ENCODE results near the gene GALNT13.

GALNT13 gene

GRCh38 chr2:153871231-153872221, at the start of gene GALNT13:
GALNT13 (plus strand) TSS chr2:153871922.
- no peak for DNase-seq (ENCODE audit: low spot score)

- peak; percentile 15 for DNase-seq (ENCODE audit: low spot score)
Measured at GRCh38 chr2:153823880-153824279, 47.8 kb upstream of the GALNT13 start.

GRCh38 chr2:153828335-153828734, 43.4 kb upstream of the GALNT13 start:
- no peak for DNase-seq (ENCODE audit: low spot score)

DNA sequence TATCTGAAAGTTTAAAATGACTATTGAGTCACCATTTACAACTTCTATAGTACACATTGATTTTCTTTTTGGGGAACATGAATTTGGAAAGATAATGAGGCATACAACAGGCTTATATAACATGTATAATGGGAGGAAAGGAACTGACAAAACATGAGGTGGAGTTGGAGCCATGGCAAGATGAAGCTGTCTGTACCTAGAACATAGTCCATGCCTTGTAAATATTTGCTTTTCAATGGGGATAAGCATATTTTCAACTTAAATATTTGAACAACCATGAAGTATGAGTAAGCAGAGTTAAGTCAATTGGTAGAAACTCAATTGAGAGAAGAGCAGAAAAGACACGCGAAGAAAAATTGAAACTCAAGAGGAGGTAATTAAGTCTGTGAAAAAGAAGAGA, 37.1 kb upstream of the GALNT13 start:
- no peak for DNase-seq (ENCODE audit: low spot score)

GRCh38 chr2:153858250-153858649, 13.5 kb upstream of the GALNT13 start:
- DNase-seq (ENCODE audit: low spot score) = no peak

GRCh38 chr2:153864022-153864421, 7.7 kb upstream of the GALNT13 start:
- DNase-seq (ENCODE audit: low spot score) = peak; percentile 1

DNA sequence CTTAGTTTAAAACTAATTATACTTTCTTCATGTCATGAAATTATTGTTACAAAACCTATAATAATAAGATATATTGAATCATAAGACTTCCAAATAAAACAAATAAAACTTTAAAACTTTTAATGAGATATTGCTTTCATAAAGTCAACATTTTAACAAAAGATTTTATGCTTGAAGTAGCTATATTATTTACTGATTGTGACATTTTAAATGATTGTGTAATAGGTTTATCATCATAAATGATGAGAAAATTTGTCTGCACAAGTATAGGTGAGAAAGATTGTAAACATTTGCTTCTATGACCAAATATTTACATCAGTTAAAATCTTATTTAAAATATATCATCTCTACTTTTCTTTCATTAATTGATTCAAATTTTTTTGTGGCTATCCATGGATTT, 5.1 kb upstream of the GALNT13 start:
- DNase-seq (ENCODE audit: low spot score) = no peak

- DNase-seq (ENCODE audit: low spot score) = no peak
Measured at GRCh38 chr2:153870308-153870707, 1.4 kb upstream of the GALNT13 start.

DNA sequence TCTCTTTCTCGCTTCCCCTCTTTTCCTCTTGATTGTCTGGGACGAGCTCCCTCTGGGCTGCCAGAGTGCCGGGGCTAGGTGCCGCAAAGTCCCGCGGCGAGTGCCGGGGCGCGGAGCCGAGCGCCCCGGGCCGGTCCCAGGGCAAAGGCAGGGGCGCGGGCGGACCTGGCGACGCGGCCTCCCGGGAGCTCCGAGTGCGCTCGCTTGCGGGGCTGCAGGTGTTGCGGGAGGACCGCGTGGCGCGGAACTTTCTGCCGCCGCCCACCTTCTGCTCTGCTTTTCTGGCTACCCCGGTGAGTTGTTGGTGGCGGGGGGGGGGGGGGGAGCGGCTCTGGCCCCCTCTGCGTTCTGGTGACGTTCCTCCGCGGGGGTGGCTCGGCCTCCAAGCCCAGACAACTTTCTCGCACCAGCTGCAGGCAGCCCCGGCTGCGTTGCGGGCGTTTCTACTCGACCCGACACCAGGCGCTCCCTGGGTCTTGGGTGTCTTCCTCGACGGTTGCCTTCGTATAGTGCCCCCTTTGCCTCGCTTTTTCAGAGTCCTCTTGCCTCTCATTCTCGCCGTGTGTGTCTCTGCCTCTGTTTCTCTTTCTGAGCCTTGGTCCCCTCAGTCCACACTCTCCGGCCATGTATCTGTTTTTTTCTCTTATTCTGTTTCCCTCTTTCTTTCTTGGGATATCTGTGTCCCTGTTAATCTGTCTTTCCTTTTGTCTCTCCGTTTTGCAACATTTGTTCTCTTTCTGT, 759 bp downstream of the GALNT13 start:
- no peak for DNase-seq (ENCODE audit: low spot score)

GRCh38 chr2:153873052-153874048, 1.6 kb downstream of the GALNT13 start:
- no peak for DNase-seq (ENCODE audit: low spot score)

DNA sequence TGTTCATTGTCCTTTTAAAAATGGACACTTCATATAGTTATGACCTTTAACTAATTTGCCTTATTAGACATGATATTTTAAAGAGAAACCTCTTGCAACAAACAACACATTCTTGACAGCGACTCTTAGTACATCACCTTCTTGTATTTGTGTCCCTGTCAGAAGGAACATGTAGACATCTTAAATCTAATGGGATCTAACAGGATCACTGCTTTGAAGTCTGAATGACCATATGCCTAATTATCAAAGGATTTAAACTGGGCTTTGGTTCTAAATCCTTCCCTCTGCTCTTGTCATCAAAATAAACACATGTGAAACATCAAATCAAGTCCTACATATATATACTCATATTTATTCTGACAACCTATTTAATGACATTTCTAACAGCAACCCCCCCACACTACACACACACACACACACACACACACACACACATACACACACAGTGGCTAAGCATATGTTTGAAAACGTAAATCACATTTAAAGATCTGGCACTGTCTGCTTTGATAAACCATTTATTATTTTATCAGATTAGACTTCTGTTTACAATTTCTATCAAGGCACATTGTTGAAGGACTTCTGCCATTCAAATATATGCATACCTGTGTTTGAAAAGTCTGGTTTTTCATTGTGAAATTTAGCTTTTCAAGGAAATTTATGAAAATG, 4.2 kb downstream of the GALNT13 start:
- DNase-seq (ENCODE audit: low spot score) = no peak

GRCh38 chr2:153880926-153881325, 9.2 kb downstream of the GALNT13 start:
- no peak for DNase-seq (ENCODE audit: low spot score)

- DNase-seq (ENCODE audit: low spot score) = no peak
Measured at GRCh38 chr2:153886833-153887232, 15.1 kb downstream of the GALNT13 start.

- no peak for DNase-seq (ENCODE audit: low spot score)
Measured at GRCh38 chr2:153890576-153890975, 18.9 kb downstream of the GALNT13 start.

GRCh38 chr2:153891051-153891450, 19.3 kb downstream of the GALNT13 start:
- DNase-seq (ENCODE audit: low spot score) = no peak

GRCh38 chr2:153912798-153913396, 41.2 kb downstream of the GALNT13 start:
- DNase-seq (ENCODE audit: low spot score) = no peak

DNA sequence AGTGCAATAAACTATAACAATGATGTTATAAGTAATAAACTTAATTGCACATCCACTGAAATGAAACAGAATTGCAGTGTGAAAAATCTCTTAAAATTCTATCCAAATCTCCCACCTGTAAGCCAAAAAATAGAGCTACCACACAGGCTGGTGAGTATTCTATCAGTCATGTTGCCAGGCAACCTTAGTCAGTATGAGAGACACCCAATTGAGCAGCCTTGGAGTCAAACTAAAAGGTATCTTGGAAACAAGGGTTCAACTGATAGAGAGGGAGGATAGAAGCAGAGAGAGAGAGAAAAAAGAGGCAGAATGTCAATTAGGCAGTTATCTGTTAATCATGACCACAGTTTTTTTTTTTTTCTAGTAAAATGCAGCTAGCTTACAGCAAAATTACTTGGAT, 45.8 kb downstream of the GALNT13 start:
- no peak for DNase-seq (ENCODE audit: low spot score)

DNA sequence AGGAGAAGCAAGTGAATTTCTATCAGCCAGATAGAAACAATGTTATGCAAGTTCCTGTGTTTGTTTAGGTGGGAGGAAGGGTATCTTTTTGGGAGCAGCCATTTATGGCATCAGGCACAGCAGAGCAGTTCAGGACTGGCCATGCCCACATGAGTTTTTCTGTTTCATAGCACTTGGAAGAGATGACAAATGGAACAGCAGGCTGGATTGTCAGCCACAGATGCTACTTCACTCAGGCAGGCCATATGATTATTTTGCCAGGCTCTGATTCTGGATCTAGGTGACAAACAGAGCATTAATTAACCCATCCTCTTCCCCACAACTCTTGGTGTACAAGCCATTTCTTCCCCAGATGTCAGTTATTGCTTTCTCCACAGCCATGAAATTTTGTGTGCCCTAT, 63.8 kb downstream of the GALNT13 start:
- no peak for DNase-seq (ENCODE audit: low spot score)

DNA sequence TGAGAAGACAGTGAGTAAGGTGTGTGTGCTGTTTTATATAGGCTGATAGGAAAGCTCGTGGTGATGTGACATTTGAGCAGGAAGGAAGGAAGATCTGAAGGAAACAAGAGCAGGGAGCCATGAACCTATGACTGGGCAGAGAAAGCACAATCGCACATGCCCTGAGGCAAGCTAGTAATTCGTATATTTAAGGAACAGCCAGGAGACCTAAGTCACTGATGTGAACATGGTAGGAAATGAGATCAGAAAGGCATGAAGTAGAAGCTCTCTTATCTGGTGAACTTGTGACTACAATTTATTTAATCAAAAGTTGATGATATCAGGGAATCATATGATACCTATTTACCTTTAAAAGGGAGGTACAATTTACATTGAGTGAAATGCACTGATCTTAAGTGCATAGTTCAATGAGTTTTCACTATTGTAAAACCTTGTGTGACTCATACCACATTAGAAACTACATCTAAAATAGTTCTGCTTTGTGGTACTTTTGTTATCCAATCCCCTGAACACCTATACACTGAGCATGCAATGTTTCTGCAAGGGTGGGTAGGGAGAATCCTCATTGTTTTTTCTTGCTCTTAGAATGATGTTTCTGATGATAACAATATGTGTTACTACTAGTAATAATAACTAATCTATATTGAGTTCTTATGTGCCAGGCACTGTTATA, 67.5 kb downstream of the GALNT13 start:
- no peak for DNase-seq (ENCODE audit: low spot score)

GRCh38 chr2:153940511-153940910, 68.8 kb downstream of the GALNT13 start:
- DNase-seq (ENCODE audit: low spot score) = no peak

All from RKO (cell line).